ENCODE results near the gene DAGLB.
A peak's percentile ranks its signal among the peaks of the same experiment; 100 is the strongest.
"Not testable (repeated sequence)": the region's sequence is repeated elsewhere in the genome, so short reads cannot be mapped to it uniquely, and the experiment has no call there.

DAGLB gene

DNA sequence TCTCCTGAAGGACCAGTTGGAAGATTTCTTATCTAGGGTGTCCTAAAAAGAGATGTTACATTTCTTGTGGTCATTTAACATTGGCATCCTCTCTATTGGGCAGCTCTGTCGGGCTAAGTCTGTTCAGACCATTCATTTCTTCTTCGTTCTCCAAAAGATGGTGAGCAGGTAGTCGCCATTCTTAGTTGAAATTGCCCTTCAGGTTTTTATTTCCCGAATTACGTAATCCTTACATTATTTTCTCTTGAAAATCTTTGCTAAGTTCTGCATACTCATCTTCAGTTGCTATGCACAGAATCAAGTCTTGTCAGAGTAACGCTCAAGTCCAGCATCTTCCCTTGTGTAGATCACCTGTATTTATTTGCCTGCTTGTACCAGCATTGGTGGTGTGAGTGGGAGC lies 53.6 kb downstream of the DAGLB start:
- DNase-seq, result no peak

DNA sequence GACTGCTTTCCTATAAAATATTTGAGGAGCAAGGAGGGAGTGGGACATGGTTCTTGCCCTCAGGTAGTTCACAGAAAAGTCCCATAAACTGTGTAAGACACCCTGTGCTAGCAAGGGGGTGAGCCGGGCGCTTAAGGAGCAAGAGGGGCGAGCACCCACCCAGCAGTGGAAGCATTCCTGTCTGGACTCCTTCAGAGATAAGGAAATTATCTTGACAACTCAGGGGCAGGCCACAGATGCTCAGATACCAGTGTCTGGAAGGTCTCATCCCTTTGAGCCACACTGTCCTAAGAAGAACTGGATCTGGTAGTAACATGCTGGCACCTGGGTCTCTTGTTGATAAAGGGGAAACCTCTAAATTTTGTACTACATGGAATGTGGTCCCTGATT lies 54.1 kb downstream of the DAGLB start:
- no peak for DNase-seq

DNA sequence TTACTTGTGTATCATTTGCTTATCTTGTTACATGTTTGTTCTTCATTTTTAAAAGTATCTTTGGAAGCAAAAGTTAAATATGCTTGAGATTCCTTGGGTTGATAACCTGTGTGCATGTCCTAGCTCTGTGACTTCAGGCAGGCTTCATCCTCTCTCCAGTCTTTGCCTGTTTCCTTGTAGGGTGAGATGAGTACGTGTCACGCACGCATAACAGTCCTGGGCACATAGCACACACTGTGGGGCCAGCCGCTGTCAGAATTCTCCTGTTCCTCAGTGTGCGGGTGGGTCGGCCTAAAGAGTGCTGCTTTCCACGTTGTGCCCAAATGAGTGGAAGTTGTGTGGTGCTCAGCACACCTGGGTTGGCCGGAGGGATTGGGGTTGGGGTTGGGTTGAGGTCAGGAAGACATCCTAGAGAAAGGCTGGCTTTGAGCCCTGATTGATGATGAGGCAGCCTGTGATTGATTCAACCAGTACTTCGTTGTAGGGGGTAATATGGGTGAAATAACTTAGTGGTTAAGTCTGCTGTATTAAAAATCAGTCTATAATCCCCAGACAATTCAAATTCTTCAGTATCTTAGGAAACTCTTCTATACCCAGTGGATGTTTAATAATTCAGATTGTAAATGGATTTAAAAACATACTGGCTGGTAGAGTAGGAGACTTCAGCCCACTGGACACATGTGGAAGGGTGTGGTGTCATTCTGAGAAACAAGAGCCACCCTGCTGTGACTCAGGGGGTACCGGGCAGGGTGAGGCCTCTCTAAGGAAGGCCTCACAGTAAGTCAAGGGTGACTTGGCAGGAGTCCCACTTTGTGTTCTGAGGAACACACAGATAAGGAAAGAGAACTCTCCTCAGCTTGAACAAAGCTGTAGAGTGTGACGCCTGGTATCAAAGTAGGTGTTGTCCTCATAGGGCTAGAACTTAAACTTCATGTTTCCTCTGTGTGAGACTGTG lies 54.8 kb downstream of the DAGLB start:
- DNase-seq, result peak; percentile 68

DNA sequence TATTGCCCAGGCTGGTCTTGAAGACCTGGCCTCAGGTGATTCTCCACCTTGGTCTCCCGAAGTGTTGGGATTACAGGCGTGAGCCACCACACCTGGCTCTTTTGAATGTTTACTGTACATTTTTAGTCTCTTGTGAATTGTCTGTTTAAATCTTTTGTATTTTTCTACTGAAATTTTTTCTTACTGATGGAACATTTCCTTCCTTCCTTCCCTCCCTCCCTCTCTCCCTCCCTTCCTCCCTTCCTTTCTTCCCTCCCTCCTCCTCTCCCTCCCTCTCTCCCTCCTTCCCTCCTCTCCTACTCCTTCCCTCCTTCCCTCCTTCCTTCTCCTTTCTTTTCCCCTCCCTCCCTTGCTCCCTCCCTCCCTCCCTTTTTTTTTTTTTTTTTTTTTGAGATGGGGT lies 58.0 kb downstream of the DAGLB start:
- DNase-seq, result no peak

DNA sequence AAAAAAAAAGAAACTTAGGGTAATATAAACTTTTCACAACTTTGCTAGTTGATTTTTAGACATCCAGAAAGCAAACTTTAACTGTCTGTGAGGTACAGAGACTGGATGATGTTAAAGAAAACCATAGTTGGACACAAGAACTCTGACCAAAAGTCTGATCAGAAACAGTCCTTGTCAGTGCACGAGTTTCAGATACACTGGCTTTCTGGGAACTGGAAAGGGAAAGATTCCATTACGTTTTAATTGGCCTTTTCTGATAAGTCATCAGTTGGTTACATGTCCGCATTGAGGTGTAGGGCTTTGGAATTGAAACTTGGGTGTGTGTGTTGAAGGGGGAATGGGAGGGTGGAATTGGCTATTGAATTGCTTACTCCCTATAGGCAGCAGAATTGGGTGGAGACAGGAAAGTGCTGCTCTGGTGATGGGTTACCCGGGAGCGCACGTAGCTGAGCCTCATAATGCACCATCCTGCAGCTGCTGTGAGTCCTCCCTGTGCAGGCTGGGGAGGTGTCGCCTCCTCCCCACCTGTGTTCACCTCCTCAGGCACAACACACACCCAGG lies 59.9 kb downstream of the DAGLB start:
- DNase-seq, result no peak

DNA sequence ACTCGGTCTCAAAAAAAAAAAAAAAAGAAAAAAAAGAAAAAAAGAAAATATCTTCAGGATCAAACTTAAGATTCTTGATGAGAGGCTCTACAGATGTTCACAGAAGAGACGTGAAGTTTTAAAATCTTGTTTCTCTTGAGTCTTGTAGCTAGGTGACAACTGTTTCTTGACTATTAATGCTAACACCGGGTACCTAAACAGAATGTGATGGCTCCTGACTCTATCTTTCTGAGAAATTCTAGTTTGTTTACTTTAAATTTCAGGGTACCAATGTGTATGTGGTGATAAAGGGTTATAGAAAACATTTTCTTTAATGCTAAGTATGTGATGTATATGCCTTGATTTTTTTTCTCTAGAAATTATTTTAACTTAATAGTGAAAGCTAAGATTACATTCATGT lies 61.0 kb downstream of the DAGLB start:
- DNase-seq, result no peak

DNA sequence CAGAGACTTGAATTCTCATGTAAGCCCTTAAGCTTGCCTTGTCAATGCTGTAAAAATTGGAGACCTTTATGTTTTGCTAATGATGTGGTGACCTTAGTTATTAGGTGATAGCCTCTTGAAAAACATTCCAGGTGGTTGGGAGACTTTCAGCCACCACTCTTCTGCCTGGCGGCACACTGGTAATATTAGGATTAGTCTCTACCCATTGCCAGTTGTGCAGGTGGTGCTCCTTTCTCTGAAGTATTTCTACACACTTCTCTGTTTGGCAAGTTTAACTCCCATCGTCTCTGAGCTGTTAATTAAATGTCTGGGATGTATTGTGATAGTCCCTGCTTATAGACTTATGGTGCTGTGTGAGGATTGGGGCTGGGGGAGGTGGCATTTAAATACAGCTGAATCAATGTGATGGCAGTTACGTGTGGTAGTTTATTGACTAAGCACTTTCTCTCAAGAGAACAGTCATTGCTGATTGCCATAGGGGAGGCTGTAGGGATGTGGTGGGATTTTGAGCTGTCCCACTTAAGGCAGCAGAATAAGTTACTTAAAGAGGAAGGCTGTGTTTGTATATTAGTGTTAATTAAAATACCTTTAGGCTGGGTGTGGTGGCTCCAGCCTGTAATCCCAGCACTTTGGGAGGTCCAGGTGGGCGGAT lies 61.7 kb downstream of the DAGLB start:
- no peak for DNase-seq

DNA sequence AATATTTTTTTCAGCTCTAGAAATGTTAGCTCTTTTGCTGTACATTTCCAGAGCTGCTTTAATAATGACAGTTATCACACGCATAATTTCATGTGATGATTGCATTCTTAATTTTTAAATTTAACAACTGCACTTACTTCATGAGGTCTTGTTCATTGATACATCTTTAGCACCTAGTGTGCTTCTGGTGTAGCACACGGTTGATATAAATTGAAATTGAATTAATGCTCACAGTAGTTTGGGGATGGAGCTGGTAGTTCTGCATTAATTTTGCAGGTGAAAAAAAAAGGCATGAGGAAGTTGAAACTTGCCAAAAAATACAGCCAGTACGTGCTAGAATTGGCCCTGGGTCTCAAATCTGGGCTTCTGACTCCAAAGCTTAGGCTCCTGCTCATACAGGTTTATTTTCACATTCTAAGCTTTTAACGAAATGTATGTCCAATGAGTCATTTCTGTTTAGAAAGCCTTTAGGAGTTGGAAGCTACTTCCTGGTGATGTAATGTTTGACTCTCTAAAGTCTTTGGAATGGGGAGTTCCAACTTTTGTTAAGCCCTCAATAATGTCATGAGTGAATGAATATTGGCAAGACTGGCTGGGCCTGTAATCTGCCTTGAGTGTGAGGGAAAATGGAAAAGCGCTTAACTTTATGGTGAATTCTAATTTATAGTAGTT lies 62.5 kb downstream of the DAGLB start:
- no peak for DNase-seq

DNA sequence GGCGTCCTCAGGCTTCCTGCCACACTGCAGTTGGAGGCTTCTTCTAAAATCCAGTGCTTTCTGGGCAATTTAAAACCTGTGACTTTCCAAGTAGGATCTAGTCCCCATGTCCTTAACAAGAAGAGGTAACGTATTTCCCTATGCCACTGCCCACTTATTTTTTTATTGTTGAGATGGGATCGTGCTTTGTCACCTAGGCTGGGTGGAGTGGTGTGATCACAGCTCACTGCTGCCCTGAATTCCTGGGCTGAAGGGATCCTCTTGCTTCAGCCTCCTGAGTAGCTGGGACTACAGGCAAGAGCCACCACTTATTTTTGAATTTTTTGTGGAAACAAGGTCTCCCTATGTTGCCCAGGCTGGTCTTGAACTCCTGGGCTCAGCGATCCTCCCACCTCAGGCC lies 63.4 kb downstream of the DAGLB start:
- no peak for DNase-seq

DNA sequence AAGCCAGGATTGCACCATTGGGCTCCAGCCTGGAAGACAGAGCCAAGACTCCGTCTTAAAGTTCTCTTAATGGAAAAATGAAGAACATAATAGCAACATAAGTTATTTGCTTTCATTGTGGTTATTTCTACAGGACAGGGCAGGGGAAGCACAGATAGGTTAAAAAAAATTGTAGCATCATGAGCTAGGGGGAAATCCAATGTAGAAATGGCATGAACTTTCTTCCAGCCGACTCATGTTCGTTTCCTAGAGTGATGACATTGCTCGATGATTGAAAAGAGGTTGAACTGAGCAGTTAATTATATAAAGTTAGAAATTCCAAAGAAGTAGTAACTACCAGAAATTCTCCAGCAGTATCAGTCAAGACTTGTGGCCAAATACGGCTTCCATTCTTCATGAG lies 64.9 kb downstream of the DAGLB start:
- no peak for DNase-seq

DNA sequence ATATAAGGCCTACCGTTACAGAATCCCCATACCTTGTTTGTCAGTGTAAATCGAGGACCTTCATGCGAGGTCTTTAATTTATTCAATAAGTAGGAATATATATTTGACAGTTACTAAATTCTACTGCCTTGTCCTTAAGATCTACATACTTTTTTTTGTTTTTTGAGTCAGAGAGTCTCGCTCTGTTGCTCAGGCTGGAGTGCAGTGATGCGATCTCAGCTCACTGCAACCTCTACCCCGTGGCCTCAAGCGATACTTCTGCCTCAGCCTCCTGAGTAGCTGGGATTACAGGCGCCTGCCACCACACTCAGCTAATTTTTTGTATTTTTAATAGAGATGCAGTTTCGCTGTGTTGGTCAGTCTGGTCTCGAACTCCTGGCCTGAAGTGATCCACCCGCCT lies 65.9 kb downstream of the DAGLB start:
- not testable (repeated sequence) for DNase-seq

DNA sequence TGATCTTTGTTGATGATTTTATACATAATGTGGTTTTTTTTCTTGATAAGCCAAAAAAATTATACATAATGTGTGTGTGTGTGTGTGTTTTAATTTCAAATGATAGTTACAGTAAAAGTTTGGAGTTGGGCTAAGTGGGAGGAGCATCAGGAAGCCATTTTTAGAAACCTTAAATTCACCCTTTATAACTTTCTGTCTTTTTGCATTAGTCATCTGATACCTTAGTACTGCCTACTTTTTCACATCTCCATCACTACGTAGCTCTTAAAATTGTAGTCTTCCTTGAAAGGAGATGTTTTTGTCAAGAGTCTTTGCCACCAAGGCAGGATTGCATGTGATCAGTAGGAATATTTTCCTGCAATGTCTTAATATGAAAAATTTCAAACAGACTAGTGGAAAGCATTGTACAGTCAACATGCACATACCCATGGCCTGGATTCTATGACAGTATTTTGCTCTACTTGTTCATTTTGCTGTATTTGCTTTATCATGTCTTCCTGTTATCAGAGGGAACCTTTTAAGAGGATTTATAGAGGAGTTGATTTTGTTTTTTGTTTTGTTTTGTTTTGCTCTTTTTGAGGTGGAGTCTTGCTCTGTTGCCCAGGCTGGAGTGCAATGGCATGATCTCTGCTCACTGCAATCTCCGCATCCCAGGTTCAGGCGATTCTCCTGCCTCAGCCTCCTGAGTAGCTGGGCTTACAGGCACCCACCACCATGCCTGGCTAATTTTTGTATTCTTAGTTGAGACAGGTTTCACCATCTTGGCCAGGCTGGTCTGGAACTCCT lies 67.3 kb downstream of the DAGLB start:
- DNase-seq, result no peak

DNA sequence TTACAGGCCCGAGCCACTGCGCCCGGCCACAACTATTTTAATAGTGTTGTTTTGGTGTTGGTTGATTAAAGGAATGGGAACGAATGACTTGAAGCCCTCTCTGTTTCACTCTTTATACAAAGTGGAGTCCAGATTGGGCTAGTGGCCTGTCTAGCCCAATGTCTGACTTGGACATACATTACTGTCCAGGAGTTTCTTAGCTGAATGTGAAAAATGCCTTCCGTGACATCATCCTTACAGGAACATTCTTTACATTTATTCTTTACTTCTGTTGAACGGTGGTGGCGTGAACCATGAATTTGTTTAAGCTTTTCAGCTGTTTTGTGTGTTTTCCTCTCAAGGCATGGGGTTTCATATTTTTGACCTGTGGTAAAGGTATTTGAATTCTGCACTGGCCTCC lies 67.9 kb downstream of the DAGLB start:
- DNase-seq, result no peak

DNA sequence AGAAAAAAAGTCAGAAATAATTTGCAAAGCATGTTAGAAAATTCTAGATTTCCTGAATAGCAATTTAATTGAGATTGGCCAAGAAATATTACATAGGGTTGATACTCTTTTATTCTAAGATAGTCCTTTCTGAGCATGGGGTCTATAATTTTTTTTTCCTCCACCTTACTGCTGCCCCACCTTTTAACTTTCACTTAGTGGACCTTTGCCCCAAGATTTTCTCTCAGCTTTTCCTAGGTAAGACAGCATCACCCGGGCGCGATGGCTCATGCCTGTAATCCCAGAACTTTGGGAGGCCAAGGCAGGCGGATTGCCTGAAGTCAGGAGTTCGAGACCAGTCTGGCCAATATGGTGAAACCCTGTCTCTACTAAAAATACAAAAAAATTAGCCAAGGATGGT lies 69.2 kb downstream of the DAGLB start:
- not testable (repeated sequence) for DNase-seq

DNA sequence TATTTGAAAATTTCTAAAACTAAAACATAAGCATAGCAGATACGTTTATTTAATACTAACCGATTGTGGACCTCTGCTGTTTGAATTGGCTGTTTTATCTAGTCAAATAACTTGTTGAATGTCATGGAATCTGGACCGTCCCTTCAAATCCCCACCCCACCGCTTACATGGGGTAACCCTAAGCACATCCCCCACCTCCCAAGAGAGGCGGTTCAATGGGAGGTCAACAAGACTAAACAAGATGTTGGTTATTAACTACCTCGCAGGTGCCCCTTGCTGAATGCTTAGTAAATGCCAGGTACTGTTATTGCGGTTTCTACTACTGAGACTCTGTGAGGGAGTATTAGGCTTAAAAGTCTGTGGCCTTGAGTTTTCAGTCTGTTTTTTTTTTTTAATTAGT lies 70.9 kb downstream of the DAGLB start:
- no peak for DNase-seq

DNA sequence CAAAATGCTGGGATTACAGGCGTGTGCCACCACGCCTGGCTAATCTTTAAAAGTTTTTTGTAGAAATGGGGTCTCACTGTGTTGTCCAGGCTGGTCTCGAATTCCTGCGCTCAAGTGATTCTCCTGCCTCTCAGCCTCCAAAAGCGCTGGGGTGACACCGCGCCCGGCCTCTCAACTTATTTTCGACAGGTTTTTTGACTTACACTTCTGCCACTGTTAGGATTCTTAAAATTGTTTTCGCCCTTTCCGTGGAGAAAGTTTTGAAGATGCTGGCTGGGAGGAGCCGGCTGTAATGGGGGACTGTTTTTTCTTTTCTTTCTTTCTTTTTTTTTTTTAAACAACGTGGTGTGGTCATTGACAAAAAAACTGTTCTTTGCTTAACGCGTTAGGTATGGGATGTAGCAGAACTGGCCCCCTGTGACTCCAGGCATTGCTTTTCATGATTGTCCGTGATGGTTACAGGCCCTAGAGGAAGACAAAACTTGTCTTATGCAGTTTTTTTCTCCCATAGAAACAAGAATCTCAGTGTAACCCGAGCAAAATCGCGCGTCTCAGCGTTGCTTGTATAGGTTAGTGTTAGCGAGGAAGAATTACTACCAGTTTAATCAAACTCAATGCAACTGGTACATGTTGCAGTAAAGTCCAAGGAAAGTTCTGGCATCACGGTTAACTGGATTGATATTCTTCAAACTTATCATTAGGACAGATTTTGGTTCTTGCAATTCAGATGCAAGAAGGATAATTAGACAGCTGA lies 72.2 kb downstream of the DAGLB start:
- DNase-seq, result no peak

DNA sequence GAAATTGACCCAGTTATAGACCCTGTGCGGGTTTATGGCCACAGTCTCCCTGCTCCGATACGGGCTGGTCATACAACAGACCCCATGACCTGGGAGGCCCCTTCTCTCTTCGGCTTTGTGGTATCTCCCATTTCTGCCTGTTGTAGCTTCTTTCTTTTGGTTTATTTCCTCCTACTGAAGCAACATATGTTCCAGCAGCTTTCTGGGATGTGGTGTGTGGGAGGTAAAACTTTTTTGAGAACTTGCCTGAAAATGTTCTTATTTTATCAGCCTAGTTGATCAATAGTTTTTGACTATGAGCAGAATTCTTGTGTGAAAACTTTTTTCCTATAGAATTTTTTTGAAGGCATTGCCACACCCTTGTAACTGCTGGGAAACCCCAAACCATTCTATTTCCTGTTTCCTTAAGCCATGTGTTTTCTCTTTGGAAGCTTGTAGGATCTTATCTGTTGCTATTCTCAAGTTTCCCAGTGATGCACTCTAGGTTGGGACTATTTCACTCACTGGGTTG lies 80.0 kb downstream of the DAGLB start:
- no peak for DNase-seq

DNA sequence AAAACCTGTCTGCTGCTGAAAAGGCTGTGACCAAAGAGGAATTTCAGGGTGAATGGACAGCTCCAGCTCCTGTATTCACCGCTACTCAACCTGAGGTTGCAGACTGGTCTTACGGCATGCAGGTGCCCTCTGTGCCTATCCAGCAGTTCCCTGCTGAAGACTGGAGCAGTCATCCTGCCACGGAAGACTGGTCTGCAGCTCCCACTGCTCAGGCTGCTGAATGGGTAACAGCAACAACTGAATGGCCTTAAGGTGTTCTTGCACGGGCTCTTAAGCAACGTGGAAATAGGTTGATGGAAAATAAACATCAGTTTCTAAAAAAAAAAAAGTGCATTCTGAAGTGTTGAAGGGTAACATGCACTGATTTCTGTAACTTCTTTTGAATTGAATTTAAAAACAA lies 82.3 kb downstream of the DAGLB start:
- no peak for DNase-seq

DNA sequence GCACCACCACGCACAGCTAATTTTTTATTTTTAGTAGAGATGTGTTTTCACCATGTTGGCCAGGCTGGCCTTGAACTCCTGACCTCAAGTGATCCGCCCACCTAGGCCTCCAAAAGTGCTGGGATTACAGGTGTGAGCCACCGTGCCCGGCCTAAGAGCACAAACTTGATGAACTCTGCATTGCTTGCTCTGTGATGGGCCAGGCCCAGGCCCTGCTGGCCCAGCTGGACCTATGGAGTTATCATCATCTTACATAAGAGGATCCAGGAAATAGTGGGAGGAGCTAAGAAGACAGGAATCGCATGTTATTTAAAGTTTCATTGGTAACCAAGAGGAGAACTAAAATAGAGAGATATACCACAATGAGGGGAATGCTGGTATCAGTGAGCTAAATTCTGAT lies 86.9 kb downstream of the DAGLB start:
- DNase-seq, result no peak

DNA sequence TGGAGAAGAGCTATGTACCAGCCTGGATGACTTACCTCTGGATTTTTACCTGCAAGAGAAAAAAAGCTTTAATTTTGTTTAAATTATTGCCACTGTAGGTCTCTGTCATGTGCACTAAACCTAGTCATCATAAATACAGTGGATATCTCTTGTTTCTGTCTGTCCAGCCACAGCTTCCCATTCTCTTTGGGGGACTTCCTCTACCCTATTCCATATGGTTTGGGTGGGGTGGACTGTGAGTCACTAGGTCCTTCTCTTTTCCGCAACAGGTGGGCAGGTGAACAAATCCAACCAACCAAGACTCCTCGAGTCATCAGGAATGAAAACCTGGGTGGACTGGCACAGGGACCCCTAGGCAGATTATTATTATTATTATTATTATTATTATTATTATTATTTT lies 88.0 kb downstream of the DAGLB start:
- DNase-seq, result no peak
